IMR-90 (cell line): ENCODE measurements around the gene HS6ST3. TPM values are rescaled to one million over a fixed set of nuclear protein-coding genes. Genes with fewer than 3 reads are reported as not detected.

Source experiments
- ATAC-seq: fragments of 200-7000 bp; cut with Tn5 transposase; 2 replicates; pipeline ENCODE4 v1.9.1; 2020; ENCODE audit warnings: low read depth, mild to moderate bottlenecking, moderate library complexity
- BruUV-seq: library from RNA; stranded (reverse); fragments of 400-500 nt; replicated peaks from 2 replicates; lab custom pipeline; 2021; lab: Mats Ljungman, UMichigan
- CTCF ChIA-PET: fragments of 300-600 bp; formaldehyde crosslinking; extraction: SDS; loops from one replicate; lab custom pipeline; 2021; ENCODE audit warnings: antibody characterized with exemption; lab: Yijun Ruan, JAX
- POLR2A ChIA-PET: fragments of 300-600 bp; sonication (Branson Sonifier 250); formaldehyde crosslinking; loops from one replicate; lab custom pipeline; 2022; ENCODE audit warnings: antibody characterized with exemption; ENCODE audit not compliant: unreplicated experiment; lab: Charles Lee
- DNase-seq: peaks from one replicate; pipeline ENCODE4 v3.0.0; 2013
- H2AFZ ChIP-seq: replicated peaks from 2 replicates; pipeline ENCODE3; 2013; ENCODE audit warnings: low read length, mild to moderate bottlenecking; ENCODE audit not compliant: poor library complexity
- H2AK5ac ChIP-seq: 2 replicates; pipeline ENCODE4 v1.6.1; 2013; ENCODE audit warnings: low read depth, low read length, inconsistent platforms
- H2AK9ac ChIP-seq: replicated peaks from 2 replicates; pipeline ENCODE3; 2013; ENCODE audit warnings: mild to moderate bottlenecking, low read depth, low read length, moderate library complexity; ENCODE audit not compliant: poor library complexity
- H2BK120ac ChIP-seq: 2 replicates; pipeline ENCODE4 v1.6.1; 2013; ENCODE audit warnings: low read depth, low read length, inconsistent platforms
- H2BK15ac ChIP-seq: 3 replicates; pipeline ENCODE4 v1.6.1; 2013; ENCODE audit warnings: low read depth, low read length, inconsistent platforms
- H2BK20ac ChIP-seq: 2 replicates; pipeline ENCODE4 v1.6.1; 2013; ENCODE audit warnings: low read depth, mild to moderate bottlenecking, inconsistent platforms, low read length, moderate library complexity
- H2BK5ac ChIP-seq: 2 replicates; pipeline ENCODE4 v1.6.1; 2013; ENCODE audit warnings: mild to moderate bottlenecking, low read depth, low read length, inconsistent platforms; ENCODE audit not compliant: poor library complexity, severe bottlenecking
- H3K14ac ChIP-seq: replicated peaks from 2 replicates; pipeline ENCODE4 v1.6.1; 2013; ENCODE audit warnings: low read depth, low read length, inconsistent platforms
- H3K18ac ChIP-seq: 2 replicates; pipeline ENCODE4 v1.6.1; 2013; ENCODE audit warnings: low read depth, low read length, control low read depth
- H3K23ac ChIP-seq: 2 replicates; pipeline ENCODE4 v1.6.1; 2013; ENCODE audit warnings: low read depth, low read length, inconsistent platforms
- H3K27ac ChIP-seq: 2 replicates; pipeline ENCODE4 v1.5.1; 2013; ENCODE audit warnings: mild to moderate bottlenecking, control low read depth, low read length; ENCODE audit not compliant: insufficient read depth
- H3K27me3 ChIP-seq: 2 replicates; pipeline ENCODE4 v1.6.1; 2013; ENCODE audit warnings: low read length; ENCODE audit not compliant: control insufficient read depth, insufficient read depth
- H3K36me3 ChIP-seq: 2 replicates; pipeline ENCODE4 v1.6.1; 2013; ENCODE audit warnings: low read length, mixed read lengths; ENCODE audit not compliant: control insufficient read depth, insufficient read depth
- H3K4ac ChIP-seq: 2 replicates; pipeline ENCODE4 v1.6.1; 2013; ENCODE audit warnings: low read depth, low read length, inconsistent platforms
- H3K4me1 ChIP-seq: 2 replicates; pipeline ENCODE4 v1.6.1; 2013; ENCODE audit warnings: low read length, mixed read lengths; ENCODE audit not compliant: control insufficient read depth, insufficient read depth
- H3K4me2 ChIP-seq: 2 replicates; pipeline ENCODE4 v1.6.1; 2013; ENCODE audit warnings: low read depth, mild to moderate bottlenecking, control low read depth, low read length, moderate library complexity
- H3K4me3 ChIP-seq: 2 replicates; pipeline ENCODE4 v1.5.1; 2013; ENCODE audit warnings: low read depth, mild to moderate bottlenecking, control low read depth, low read length, moderate library complexity; ENCODE audit not compliant: insufficient read depth
- H3K56ac ChIP-seq: 2 replicates; pipeline ENCODE4 v1.6.1; 2013; ENCODE audit warnings: low read length, inconsistent platforms; ENCODE audit not compliant: insufficient read depth; ENCODE audit errors: extremely low read depth
- H3K79me1 ChIP-seq, 2 experiments: 2 replicates each; pipeline ENCODE4 v1.6.1; 2013; ENCODE audit warnings: low read length in 2 of 2, inconsistent platforms in 1 of 2, low read depth in 1 of 2
- H3K9ac ChIP-seq: 2 replicates; pipeline ENCODE4 v1.6.1; 2013; ENCODE audit warnings: low read depth, low read length, control low read depth
- H3K9me1 ChIP-seq: 2 replicates; pipeline ENCODE4 v1.6.1; 2013; ENCODE audit warnings: low read length, inconsistent platforms; ENCODE audit not compliant: insufficient read depth
- H3K9me3 ChIP-seq: 2 replicates; pipeline ENCODE4 v1.6.1; 2013; ENCODE audit warnings: low read length; ENCODE audit not compliant: control insufficient read depth, insufficient read depth
- H4K20me1 ChIP-seq: 2 replicates; pipeline ENCODE4 v1.6.1; 2013; ENCODE audit warnings: low read length, inconsistent platforms; ENCODE audit not compliant: insufficient read depth
- H4K5ac ChIP-seq: 2 replicates; pipeline ENCODE4 v1.6.1; 2013; ENCODE audit warnings: mild to moderate bottlenecking, low read depth, low read length, control low read depth
- H4K8ac ChIP-seq, 2 experiments: 2 replicates each; pipeline ENCODE4 v1.6.1; 2013; ENCODE audit warnings: low read depth in 2 of 2, low read length in 2 of 2, control low read depth in 1 of 2, inconsistent platforms in 1 of 2
- H4K91ac ChIP-seq: 2 replicates; pipeline ENCODE4 v1.6.1; 2013; ENCODE audit warnings: low read depth, low read length, inconsistent platforms; ENCODE audit not compliant: insufficient read depth
- BHLHE40 ChIP-seq: fragments of 150-350 bp; IDR thresholded peaks from 2 replicates; pipeline ENCODE4 v1.6.1; 2016; ENCODE audit warnings: mild to moderate bottlenecking, low read depth, low read length
- CEBPB ChIP-seq: IDR thresholded peaks from 2 replicates; pipeline ENCODE4 v1.6.1; 2012; ENCODE audit warnings: low read depth, low read length, improper control_type of control experiment
- CHD1 ChIP-seq: IDR thresholded peaks from 2 replicates; pipeline ENCODE4 v1.6.1; 2012; ENCODE audit warnings: low read depth, low read length, improper control_type of control experiment
- FOS ChIP-seq: fragments of 150-350 bp; IDR thresholded peaks from 2 replicates; pipeline ENCODE4 v1.6.1; 2016; ENCODE audit warnings: low read depth, low read length
- MAFK ChIP-seq: IDR thresholded peaks from 2 replicates; pipeline ENCODE4 v1.6.1; 2012; ENCODE audit warnings: low read depth, low read length, improper control_type of control experiment
- MAZ ChIP-seq: IDR thresholded peaks from 2 replicates; pipeline ENCODE4 v1.6.1; 2012; ENCODE audit warnings: low read depth, mild to moderate bottlenecking, low read length, improper control_type of control experiment, moderate library complexity, borderline replicate concordance
- MXI1 ChIP-seq: IDR thresholded peaks from 2 replicates; pipeline ENCODE4 v1.6.1; 2012; ENCODE audit warnings: low read depth, mild to moderate bottlenecking, low read length, moderate library complexity, borderline replicate concordance
- POLR2A ChIP-seq: IDR thresholded peaks from 2 replicates; pipeline ENCODE4 v1.6.1; 2012; ENCODE audit warnings: mild to moderate bottlenecking, low read depth, low read length
- RAD21 ChIP-seq: IDR thresholded peaks from 2 replicates; pipeline ENCODE4 v1.6.1; 2012; ENCODE audit warnings: low read length, improper control_type of control experiment
- RCOR1 ChIP-seq: IDR thresholded peaks from 2 replicates; pipeline ENCODE4 v1.6.1; 2012; ENCODE audit warnings: mild to moderate bottlenecking, low read length, improper control_type of control experiment; ENCODE audit not compliant: insufficient replicate concordance
- RFX5 ChIP-seq: IDR thresholded peaks from 2 replicates; pipeline ENCODE4 v1.8.0; 2012; ENCODE audit warnings: low read depth, mild to moderate bottlenecking, low read length, moderate library complexity
- SMC3 ChIP-seq: fragments of 150-350 bp; IDR thresholded peaks from 2 replicates; pipeline ENCODE4 v1.6.1; 2016; ENCODE audit warnings: low read depth, mild to moderate bottlenecking, antibody characterized with exemption, low read length, moderate library complexity
- WGBS, 2 experiments: methylation state at CpG; one replicate each; pipeline versions ENCODE4 v1.1.5 to v1.1.7; 2013; ENCODE audit warnings: missing lambda C conversion rate in 2 of 2; ENCODE audit not compliant: insufficient read length in 1 of 2; ENCODE audit errors: extremely low coverage in 2 of 2; 5-methylcytosine and 5-hydroxymethylcytosine counted together
- dilution Hi-C: fragments of 300-500 bp; cut with HindIII; formaldehyde crosslinking; loops from one replicate; pipeline ENCODE4 v1.14.3; 2018; ENCODE audit warnings: low sequenced_read_pairs; ENCODE audit not compliant: unreplicated experiment
- in situ Hi-C: fragments of 300-500 bp; cut with MboI; formaldehyde crosslinking; loops from 3 replicates; pipeline ENCODE4 v1.14.3; 2019; ENCODE audit warnings: low sequenced_read_pairs, inconsistent platforms, mixed read lengths
- intact Hi-C: fragments of 100-400 bp; cut with micrococcal nuclease; formaldehyde crosslinking; loops from 2 replicates; pipeline ENCODE4 v1.10.0; 2022
- polyA plus RNA-seq, 3 experiments: library from polyadenylated mRNA; depleted of rRNA; stranded (reverse); fragments of >200 nt; gene quantifications; 2 replicates each; pipeline ENCODE4 v1.2.3, GENCODE V29; 2012; ENCODE audit warnings: low replicate concordance in 1 of 3
- total RNA-seq: library from RNA; depleted of rRNA; stranded (reverse); fragments of >200 nt; gene quantifications from 2 replicates; pipeline ENCODE4 v1.2.3, GENCODE V29; 2012
- TF ChIP-seq, protein P1 (sequence below): fragments of 150-350 bp; IDR thresholded peaks from 2 replicates; pipeline ENCODE4 v1.6.1; 2017; ENCODE audit warnings: mild to moderate bottlenecking, antibody characterized with exemption, low read length, low read depth
- TF ChIP-seq, protein P2 (sequence below): conservative IDR thresholded peaks from 2 replicates; pipeline ENCODE4 v1.5.1; 2012; ENCODE audit warnings: mild to moderate bottlenecking, low read depth, low read length, improper control_type of control experiment
- TF ChIP-seq, protein P3 (sequence below): fragments of 150-350 bp; IDR thresholded peaks from 2 replicates; pipeline ENCODE4 v1.6.1; 2016; ENCODE audit warnings: low read depth, mild to moderate bottlenecking, low read length, moderate library complexity, borderline replicate concordance

The HS6ST3 gene
- total and polyA plus RNA-seq, 2 of the 4 experiments (the other 2 are of a cell fraction): not detected

GRCh38 chr13:96297360-96297759 is 207.5 kb downstream of the HS6ST3 start:
- no peak overlapping the region for H3K4ac ChIP-seq
- H3K9me1 ChIP-seq: no peaks in the 10 kb centered on the region
- H3K4me1 ChIP-seq: no peaks in the 10 kb centered on the region
- DNase-seq (no peak), ATAC-seq (no peak)
- no peak overlapping the region for H3K14ac ChIP-seq
- TF ChIP-seq BHLHE40 (no peak), MXI1 (no peak), FOS (no peak), RAD21 (no peak), CHD1 (no peak), MAZ (no peak), RCOR1 (no peak), SMC3 (no peak), POLR2A (no peak), RFX5 (no peak), CEBPB (no peak), MAFK (no peak)
- TF ChIP-seq, protein P1, sequence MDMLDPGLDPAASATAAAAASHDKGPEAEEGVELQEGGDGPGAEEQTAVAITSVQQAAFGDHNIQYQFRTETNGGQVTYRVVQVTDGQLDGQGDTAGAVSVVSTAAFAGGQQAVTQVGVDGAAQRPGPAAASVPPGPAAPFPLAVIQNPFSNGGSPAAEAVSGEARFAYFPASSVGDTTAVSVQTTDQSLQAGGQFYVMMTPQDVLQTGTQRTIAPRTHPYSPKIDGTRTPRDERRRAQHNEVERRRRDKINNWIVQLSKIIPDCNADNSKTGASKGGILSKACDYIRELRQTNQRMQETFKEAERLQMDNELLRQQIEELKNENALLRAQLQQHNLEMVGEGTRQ: no peak
- TF ChIP-seq, protein P2, sequence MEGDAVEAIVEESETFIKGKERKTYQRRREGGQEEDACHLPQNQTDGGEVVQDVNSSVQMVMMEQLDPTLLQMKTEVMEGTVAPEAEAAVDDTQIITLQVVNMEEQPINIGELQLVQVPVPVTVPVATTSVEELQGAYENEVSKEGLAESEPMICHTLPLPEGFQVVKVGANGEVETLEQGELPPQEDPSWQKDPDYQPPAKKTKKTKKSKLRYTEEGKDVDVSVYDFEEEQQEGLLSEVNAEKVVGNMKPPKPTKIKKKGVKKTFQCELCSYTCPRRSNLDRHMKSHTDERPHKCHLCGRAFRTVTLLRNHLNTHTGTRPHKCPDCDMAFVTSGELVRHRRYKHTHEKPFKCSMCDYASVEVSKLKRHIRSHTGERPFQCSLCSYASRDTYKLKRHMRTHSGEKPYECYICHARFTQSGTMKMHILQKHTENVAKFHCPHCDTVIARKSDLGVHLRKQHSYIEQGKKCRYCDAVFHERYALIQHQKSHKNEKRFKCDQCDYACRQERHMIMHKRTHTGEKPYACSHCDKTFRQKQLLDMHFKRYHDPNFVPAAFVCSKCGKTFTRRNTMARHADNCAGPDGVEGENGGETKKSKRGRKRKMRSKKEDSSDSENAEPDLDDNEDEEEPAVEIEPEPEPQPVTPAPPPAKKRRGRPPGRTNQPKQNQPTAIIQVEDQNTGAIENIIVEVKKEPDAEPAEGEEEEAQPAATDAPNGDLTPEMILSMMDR: no peak
- TF ChIP-seq, protein P3, sequence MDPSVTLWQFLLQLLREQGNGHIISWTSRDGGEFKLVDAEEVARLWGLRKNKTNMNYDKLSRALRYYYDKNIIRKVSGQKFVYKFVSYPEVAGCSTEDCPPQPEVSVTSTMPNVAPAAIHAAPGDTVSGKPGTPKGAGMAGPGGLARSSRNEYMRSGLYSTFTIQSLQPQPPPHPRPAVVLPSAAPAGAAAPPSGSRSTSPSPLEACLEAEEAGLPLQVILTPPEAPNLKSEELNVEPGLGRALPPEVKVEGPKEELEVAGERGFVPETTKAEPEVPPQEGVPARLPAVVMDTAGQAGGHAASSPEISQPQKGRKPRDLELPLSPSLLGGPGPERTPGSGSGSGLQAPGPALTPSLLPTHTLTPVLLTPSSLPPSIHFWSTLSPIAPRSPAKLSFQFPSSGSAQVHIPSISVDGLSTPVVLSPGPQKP: no peak
- H4K8ac ChIP-seq: no peak overlapping the region
- H2BK5ac ChIP-seq: no peak overlapping the region
- H2BK120ac ChIP-seq: no peak overlapping the region
- no peak overlapping the region for H4K5ac ChIP-seq
- no peak overlapping the region for H2AFZ ChIP-seq
- H2AK5ac ChIP-seq: no peak overlapping the region
- H3K9ac ChIP-seq: no peak overlapping the region
- no peak overlapping the region for H2AK9ac ChIP-seq
- WGBS, 2 experiments: no CpG with 5 or more reads among the region's 3 CpGs
- H4K20me1 ChIP-seq: no peaks in the 10 kb centered on the region
- H3K36me3 ChIP-seq: no peaks in the 10 kb centered on the region
- H3K27ac ChIP-seq: no peak overlapping the region
- no peak overlapping the region for H3K23ac ChIP-seq
- H3K27me3 ChIP-seq: no peaks in the 10 kb centered on the region
- H2BK20ac ChIP-seq: no peak overlapping the region
- H3K4me3 ChIP-seq: no peak overlapping the region
- H3K4me2 ChIP-seq: no peak overlapping the region
- no peak overlapping the region for H3K56ac ChIP-seq
- H3K18ac ChIP-seq: no peak overlapping the region
- ChIA-PET POLR2A (no interaction called here), CTCF (no interaction called here)
- H2BK15ac ChIP-seq: no peak overlapping the region
- intact Hi-C loops: no loop called here
- no peaks in the 10 kb centered on the region for H3K79me1 ChIP-seq
- H3K9me3 ChIP-seq: 0 out of 2 replicates have a peak, but pooled peaks cover 2% of the 10 kb centered on the region
- BruUV-seq: no TSS peak
- no peak overlapping the region for H4K91ac ChIP-seq
- in situ Hi-C loops: no loop called here
- dilution Hi-C loops: no loop called here
